Spleen (tissue), 11 donors: ENCODE data around the gene AKAP6. TPM values are rescaled to one million over a fixed set of nuclear protein-coding genes. Genes with fewer than 3 reads are reported as not detected.

ENCODE experiments used
- DNase-seq: peaks from one replicate; pipeline ENCODE4 v3.0.0-alpha.2; 2020
- H3K27ac ChIP-seq, 8 donors: fragments of 200-600 bp; sonication (generic) in 7 of 8; 1 replicate in 4 of 8; 2 replicates in 4 of 8; pipeline versions ENCODE4 v1.5.0 to v1.8.0; 2016 to 2021; ENCODE audit warnings: inconsistent platforms in 4 of 8, mild to moderate bottlenecking in 4 of 8, moderate library complexity in 1 of 8
- H3K27me3 ChIP-seq, 7 donors: fragments of 200-600 bp; sonication (generic) in 6 of 7; replicated peaks in 1 of 7; 1 replicate in 4 of 7; 2 replicates in 3 of 7; pipeline versions ENCODE4 v1.5.0 to v1.8.0; 2016 to 2021; ENCODE audit warnings: inconsistent platforms in 3 of 7, mild to moderate bottlenecking in 1 of 7
- H3K36me3 ChIP-seq, 6 donors: fragments of 200-600 bp; sonication (generic) in 5 of 6; 1 replicate in 4 of 6; 2 replicates in 2 of 6; pipeline versions ENCODE4 v1.5.0 to v1.8.0; 2016 to 2021; ENCODE audit warnings: inconsistent platforms in 2 of 6
- H3K4me1 ChIP-seq, 6 donors: fragments of 200-600 bp; sonication (generic) in 5 of 6; 1 replicate in 3 of 6; 2 replicates in 3 of 6; pipeline versions ENCODE4 v1.5.0 to v1.8.0; 2016 to 2021; ENCODE audit warnings: inconsistent platforms in 3 of 6
- H3K4me3 ChIP-seq, 8 donors: fragments of 200-600 bp; sonication (generic) in 7 of 8; 1 replicate in 4 of 8; 2 replicates in 4 of 8; pipeline versions ENCODE4 v1.5.0 to v1.8.0; 2016 to 2021; ENCODE audit warnings: inconsistent platforms in 4 of 8, mild to moderate bottlenecking in 4 of 8, moderate library complexity in 2 of 8
- H3K9me3 ChIP-seq, 8 donors: fragments of 200-600 bp; sonication (generic) in 7 of 8; 1 replicate in 4 of 8; 2 replicates in 4 of 8; pipeline versions ENCODE4 v1.5.0 to v1.8.0; 2016 to 2021; ENCODE audit warnings: inconsistent platforms in 4 of 8
- CTCF ChIP-seq, 11 experiments: fragments of 200-600 bp in 7 of 11; fragments of 450-650 bp in 4 of 11; sonication (generic) in 4 of 11; IDR thresholded peaks in 8 of 11; conservative IDR thresholded peaks in 3 of 11; 1 replicate in 7 of 11; 2 replicates in 4 of 11; pipeline versions ENCODE4 v1.4.0 to v1.8.0; 2016 to 2021; ENCODE audit warnings: antibody characterized with exemption in 11 of 11, inconsistent platforms in 4 of 11, mild to moderate bottlenecking in 1 of 11
- POLR2A ChIP-seq, 3 donors: fragments of 450-650 bp; IDR thresholded peaks; one replicate each; pipeline ENCODE4 v1.5.1; 2017; ENCODE audit warnings: antibody characterized with exemption in 3 of 3, mild to moderate bottlenecking in 1 of 3
- POLR2AphosphoS5 ChIP-seq, 3 donors: sonication (generic); formaldehyde crosslinking; IDR thresholded peaks; one replicate each; pipeline ENCODE4 v1.5.1; 2017; ENCODE audit warnings: antibody characterized with exemption in 3 of 3
- WGBS, 5 donors: extraction: QIAGEN DNeasy Blood & Tissue Kit in 3 of 5; methylation state at CpG; one replicate each; pipeline versions ENCODE4 v1.1.5 to v1.1.7; 2013 to 2018; 5-methylcytosine and 5-hydroxymethylcytosine counted together
- intact Hi-C: fragments of 100-400 bp; cut with DNase I; formaldehyde crosslinking; loops from one replicate; pipeline ENCODE4 v1.15.0; 2023; ENCODE audit warnings: low total_unique reads
- polyA plus RNA-seq, 3 donors: library from polyadenylated mRNA; stranded (reverse); fragments of 200-250 nt; gene quantifications; one replicate each; pipeline ENCODE4 v1.2.1, GENCODE V29; 2013
- total RNA-seq, 7 donors: library from RNA; depleted of rRNA in 3 of 7; stranded (reverse); fragments of >200 nt in 3 of 7; fragmentation: NEBNext Ultra II Directional in 4 of 7; extraction: Animal tissue kit (Norgen Biotek cat#: 25700) in 4 of 7; gene quantifications; one replicate each; pipeline versions ENCODE4 v1.1.0 to v1.2.1, GENCODE V29; 2016 to 2021
- donor health status: healthy with polysubstance abuse.
- donor health status: DM: no; HTN: no; CAD: no; lungs with moderate emphysema.
- donor health status: DM: no; HTN: no; CAD: no.
- donor health status: Bipolar disorder and iron deficiency.
- donor health status: healthy.
- donor health status: DM: no; HTN: no; CAD: no.
- donor health status: DM: yes; HTN: yes; CAD: no.

Gene AKAP6
- total and polyA plus RNA-seq, 10 donors: 0.20 to 12.1 (median 4.8) TPM

GRCh38 chr14:32703183-32703621 lies 374.1 kb downstream of the AKAP6 start:
- 52 to 74% (median 69%) methylated on average over 4 of the region's 4 CpGs for WGBS, 5 donors
- Histone ChIP-seq H3K27ac (peak overlapping the region in 7 of 8 donors; percentile 6 to 72 (median 55)), H3K4me3 (no peak overlapping the region), H3K4me1 (peaks cover 0 to 15% (median 4%) of the 10 kb centered on the region in 6 donors), H3K27me3 (no peaks in the 10 kb centered on the region), H3K36me3 (no peaks in the 10 kb centered on the region), H3K9me3 (no peaks in the 10 kb centered on the region)
- DNase-seq: no peak
- intact Hi-C loops: no loop called here
- no peak for TF ChIP-seq POLR2A (IDR thresholded peaks at IDR 0.05)
- TF ChIP-seq POLR2AphosphoS5 (IDR thresholded peaks at IDR 0.05): no peak
- TF ChIP-seq CTCF (IDR thresholded peaks at IDR 0.05 in 8 of 11, conservative IDR thresholded peaks at IDR 0.05 in 3 of 11): no peak

- intact Hi-C loops: no loop called here
- TF ChIP-seq POLR2AphosphoS5 (IDR thresholded peaks at IDR 0.05): no peak
- no peak for TF ChIP-seq CTCF (IDR thresholded peaks at IDR 0.05 in 8 of 11, conservative IDR thresholded peaks at IDR 0.05 in 3 of 11)
- no peak overlapping the region for H3K4me3 ChIP-seq
- DNase-seq: no peak
- 77 to 85% (median 81%) methylated on average over 1 of the region's 1 CpG for WGBS, 5 donors
- H3K36me3 ChIP-seq: no peaks in the 10 kb centered on the region
- peak overlapping the region in 1 of 8 donors; percentile 37 for H3K27ac ChIP-seq
- no peaks in the 10 kb centered on the region for H3K9me3 ChIP-seq
- H3K27me3 ChIP-seq: no peaks in the 10 kb centered on the region
- H3K4me1 ChIP-seq: peaks cover 0 to 23% (median 4%) of the 10 kb centered on the region in 6 donors
Measured at GRCh38 chr14:32706721-32707519, 377.8 kb downstream of the AKAP6 start.

- intact Hi-C loops: no loop called here
- H3K27me3 ChIP-seq: no peaks in the 10 kb centered on the region
- H3K4me1 ChIP-seq: peaks cover 0 to 18% (median 1%) of the 10 kb centered on the region in 6 donors
- TF ChIP-seq POLR2AphosphoS5 (IDR thresholded peaks at IDR 0.05) (no peak), POLR2A (IDR thresholded peaks at IDR 0.05) (no peak), CTCF (IDR thresholded peaks at IDR 0.05 in 8 of 11, conservative IDR thresholded peaks at IDR 0.05 in 3 of 11) (no peak)
- H3K9me3 ChIP-seq: no peaks in the 10 kb centered on the region
- no peak for DNase-seq
- no peaks in the 10 kb centered on the region for H3K36me3 ChIP-seq
- no peak overlapping the region for H3K4me3 ChIP-seq
- no peak overlapping the region for H3K27ac ChIP-seq
- 88 to 95% (median 93%) methylated on average over 5 of the region's 5 CpGs for WGBS, 5 donors
Measured at GRCh38 chr14:32707742-32708500, 378.8 kb downstream of the AKAP6 start.

- intact Hi-C loops: no loop called here
- peak overlapping the region in 6 of 8 donors; percentile 15 to 50 (median 24) for H3K27ac ChIP-seq
- H3K9me3 ChIP-seq: no peaks in the 10 kb centered on the region
- no peaks in the 10 kb centered on the region for H3K27me3 ChIP-seq
- no peak for DNase-seq
- no peak for TF ChIP-seq POLR2AphosphoS5 (IDR thresholded peaks at IDR 0.05)
- no peak for TF ChIP-seq CTCF (IDR thresholded peaks at IDR 0.05 in 8 of 11, conservative IDR thresholded peaks at IDR 0.05 in 3 of 11)
- TF ChIP-seq POLR2A (IDR thresholded peaks at IDR 0.05): no peak
- no peaks in the 10 kb centered on the region for H3K36me3 ChIP-seq
- WGBS, 5 donors: 63 to 71% (median 67%) methylated on average over 4 of the region's 4 CpGs
- no peak overlapping the region for H3K4me3 ChIP-seq
- H3K4me1 ChIP-seq: peaks cover 0 to 8% (median 0%) of the 10 kb centered on the region in 6 donors
Measured at GRCh38 chr14:32709027-32709426, 379.9 kb downstream of the AKAP6 start.
